GM18511 (cell line): ENCODE data around the gene ANHX.
A peak's percentile ranks its signal among the peaks of the same experiment; 100 is the strongest.

Experiments
- ATAC-seq: cut with Tn5 transposase; IDR thresholded peaks from one replicate; pipeline ENCODE4 v1.9.1; 2021; ENCODE audit warnings: mild to moderate bottlenecking, moderate library complexity; ENCODE audit not compliant: unreplicated experiment

Gene ANHX

DNA sequence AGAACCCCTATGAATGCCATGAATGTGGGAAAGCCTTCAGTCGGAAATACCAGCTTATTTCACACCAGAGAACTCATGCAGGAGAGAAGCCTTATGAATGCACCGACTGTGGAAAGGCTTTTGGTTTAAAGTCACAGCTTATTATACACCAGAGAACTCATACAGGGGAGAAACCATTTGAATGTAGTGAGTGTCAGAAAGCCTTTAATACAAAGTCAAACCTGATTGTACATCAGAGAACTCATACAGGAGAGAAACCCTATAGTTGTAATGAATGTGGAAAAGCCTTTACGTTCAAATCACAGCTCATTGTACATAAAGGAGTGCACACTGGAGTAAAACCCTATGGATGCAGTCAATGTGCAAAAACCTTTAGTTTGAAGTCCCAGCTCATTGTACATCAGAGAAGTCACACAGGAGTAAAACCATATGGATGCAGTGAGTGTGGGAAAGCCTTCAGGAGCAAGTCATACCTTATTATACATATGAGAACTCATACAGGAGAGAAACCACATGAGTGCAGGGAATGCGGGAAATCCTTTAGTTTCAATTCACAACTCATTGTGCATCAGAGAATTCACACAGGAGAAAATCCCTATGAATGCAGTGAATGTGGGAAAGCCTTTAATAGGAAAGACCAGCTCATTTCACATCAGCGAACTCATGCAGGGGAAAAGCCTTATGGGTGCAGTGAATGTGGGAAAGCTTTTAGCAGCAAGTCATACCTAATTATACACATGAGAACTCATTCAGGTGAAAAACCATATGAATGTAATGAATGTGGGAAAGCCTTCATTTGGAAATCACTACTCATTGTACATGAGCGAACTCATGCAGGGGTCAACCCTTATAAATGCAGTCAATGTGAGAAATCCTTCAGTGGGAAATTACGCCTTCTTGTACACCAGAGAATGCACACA, 32.1 kb downstream of the ANHX start:
- no peak for ATAC-seq

DNA sequence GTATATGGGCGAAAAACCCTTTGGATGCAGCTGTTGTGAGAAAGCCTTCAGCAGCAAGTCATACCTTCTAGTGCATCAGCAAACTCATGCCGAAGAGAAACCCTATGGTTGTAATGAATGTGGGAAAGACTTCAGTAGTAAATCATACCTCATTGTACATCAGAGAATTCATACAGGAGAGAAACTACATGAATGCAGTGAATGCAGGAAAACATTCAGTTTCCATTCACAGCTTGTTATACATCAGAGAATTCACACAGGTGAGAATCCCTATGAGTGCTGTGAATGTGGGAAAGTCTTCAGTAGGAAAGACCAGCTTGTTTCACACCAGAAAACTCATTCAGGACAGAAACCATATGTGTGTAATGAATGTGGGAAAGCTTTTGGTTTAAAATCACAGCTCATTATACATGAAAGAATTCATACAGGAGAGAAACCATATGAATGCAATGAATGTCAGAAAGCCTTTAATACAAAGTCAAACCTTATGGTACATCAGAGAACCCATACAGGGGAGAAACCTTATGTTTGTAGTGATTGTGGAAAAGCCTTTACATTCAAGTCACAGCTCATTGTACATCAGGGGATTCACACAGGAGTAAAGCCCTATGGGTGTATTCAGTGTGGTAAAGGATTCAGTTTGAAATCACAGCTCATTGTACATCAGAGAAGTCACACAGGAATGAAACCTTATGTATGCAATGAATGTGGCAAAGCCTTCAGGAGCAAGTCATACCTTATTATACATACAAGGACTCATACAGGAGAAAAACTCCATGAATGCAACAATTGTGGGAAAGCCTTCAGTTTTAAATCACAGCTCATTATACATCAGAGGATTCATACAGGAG, 33.0 kb downstream of the ANHX start:
- no peak for ATAC-seq

DNA sequence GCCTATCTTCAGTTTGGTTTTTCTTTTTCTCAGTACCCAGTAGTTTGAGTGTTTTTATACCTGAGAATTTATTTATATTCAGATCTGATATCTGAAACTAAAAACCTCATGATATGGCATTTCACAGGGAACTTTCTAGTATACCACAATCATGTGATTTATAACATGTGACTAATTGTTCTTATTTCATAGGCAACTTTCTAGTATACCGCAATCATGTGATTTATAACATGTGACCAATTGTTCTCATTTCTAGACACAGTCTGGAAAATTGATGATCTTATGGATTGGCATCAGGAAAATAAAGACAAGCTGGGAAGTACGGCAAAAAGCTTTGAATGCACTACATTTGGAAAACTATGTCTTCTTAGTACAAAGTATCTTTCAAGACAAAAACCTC, 33.8 kb downstream of the ANHX start:
- ATAC-seq = no peak

DNA sequence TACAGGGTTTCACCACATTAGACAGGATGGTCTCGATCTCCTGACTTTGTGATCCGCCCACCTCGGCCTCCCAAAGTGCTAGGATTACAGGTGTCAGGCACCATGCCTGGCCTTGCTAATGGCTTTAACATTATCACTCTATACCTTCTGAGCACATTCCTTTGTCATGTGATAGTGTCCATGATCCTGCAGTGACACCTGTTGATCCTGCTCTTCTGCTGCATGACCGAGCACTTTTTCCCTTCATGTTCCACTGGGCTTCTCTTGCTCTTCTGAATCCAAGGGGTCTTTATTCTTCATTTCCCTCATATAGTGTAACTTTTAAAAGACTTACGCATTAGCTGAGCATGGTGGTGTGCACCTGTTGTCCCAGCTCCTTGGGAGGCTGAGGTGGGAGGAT, 42.8 kb downstream of the ANHX start:
- no peak for ATAC-seq

DNA sequence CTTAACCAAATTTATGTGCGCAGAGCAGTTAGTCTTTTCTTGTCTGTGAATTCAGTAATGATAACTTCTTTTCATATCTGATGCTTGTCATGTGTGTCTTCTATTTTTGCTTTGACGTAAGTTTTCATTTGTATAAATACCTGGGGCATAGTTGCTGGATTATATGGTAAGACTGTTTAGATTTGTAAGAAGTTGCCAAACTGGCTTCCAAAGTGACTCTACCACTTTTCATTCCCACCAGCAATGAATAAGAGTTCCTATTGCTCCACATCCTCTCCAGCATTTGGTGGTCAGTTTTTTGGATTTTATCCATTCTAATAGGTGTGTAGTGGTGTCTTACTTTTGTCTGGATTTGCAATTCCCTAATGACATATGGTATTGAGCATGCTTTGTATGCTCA, 45.5 kb downstream of the ANHX start:
- ATAC-seq = no peak

DNA sequence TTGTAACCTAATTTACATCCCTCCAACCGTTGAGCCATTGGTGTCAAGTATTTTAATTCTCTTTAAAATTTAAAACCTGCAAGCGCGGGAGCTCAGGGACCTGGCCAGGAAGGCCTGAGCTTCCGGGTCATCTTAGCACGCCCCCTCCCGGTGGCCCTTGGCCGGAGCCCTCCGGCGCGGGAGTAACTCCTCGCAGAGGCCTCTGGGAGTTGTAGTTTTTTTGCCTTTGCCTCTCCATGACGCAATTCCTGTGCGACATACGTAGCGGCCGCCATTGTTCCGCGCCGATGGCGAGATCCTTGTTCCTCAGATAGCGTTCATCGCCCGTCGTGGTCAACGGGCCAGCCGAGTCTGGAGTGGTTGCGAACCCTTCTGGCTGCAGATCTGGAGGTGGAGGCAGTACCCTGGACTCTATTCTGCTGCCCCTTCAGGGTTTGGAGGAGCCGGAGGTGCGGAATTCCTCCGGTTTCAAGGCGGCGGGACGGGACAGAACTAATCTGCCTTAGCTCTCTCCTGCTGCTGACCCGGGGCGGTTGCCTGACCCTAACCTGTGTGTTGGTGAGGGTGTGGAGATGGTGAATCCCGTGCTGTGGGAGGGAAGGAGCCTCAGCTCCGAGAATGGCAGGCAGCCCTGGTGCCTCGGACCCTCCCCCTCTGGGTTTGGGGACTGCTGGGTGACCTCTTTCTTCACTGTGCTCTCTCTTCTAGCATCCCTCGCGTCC, 54.3 kb downstream of the ANHX start, which contains the start of gene ZNF268:
TSS of gene ZNF268 (plus strand) at position 258 of the 722 bp plus-strand sequence. CDS start 503 bp downstream, outside the sequence.
- peak; percentile 95 for ATAC-seq

DNA sequence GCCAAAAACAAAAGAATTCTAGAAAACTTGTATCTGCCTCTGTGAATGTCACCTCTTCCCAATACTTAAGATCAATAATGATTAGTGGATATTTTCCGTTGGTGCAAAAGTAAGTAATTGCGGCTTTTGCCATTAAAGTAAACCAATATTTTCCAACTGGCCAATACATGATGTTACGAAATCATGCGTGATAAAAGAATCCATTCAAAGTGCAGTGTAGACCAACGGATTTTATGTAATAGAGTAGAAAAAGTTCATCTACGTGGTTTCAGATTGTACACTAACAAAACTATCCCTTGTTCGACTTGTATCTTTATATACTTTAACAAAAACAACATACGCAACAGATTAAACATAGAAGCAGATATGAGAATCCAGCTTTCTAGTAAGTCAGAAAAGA, 55.0 kb downstream of the ANHX start:
- ATAC-seq = no peak

DNA sequence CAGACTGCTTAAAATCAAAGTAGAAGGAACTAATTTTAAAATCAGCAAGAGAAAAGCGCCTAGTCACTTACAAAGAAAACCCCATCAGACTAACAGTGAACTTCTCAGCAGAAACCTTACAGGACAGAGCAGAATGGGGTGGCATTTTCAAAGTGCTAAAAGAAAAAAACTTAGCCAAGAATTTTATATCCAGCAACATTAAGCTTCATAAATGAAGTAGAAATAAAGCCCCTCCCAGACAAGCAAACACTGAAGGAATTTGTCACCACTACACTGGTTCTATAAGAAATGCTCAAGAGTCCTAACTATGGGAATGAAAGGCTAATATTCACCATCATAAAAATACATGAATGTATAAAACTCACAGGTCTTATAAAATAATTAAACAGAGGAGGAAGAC, 60.8 kb downstream of the ANHX start:
- no peak for ATAC-seq

DNA sequence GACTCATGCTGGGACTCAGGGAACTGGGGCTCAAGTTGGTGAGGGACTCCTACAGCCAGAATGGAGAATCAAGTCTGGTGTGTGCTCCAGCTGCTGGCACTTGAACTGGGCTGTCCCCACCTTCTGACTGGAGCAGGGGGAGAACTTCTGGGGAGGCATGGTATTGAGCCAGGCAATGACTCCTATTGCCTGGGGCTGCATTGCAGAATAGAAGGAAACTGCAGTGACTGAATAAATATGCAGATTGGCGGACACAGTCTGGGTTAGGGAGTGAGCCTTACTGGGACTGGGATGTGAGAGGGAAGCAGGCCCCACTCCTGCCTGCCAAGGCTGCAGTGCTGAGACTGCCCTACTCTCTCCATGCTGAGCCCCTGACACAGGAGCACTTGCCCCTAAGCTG, 63.2 kb downstream of the ANHX start:
- no peak for ATAC-seq
